Transverse colon (tissue), 3 donors: ENCODE results near the gene ZBTB7B.

Experiments used
- CTCF ChIP-seq, 5 experiments: fragments of 200-600 bp in 3 of 5; fragments of 450-650 bp in 2 of 5; sonication (generic) in 3 of 5; IDR thresholded peaks; 1 replicate in 2 of 5; 2 replicates in 3 of 5; pipeline ENCODE4 v1.5.1; 2016 to 2017; ENCODE audit warnings: antibody characterized with exemption in 5 of 5, inconsistent platforms in 3 of 5, mild to moderate bottlenecking in 2 of 5, moderate library complexity in 1 of 5
- EP300 ChIP-seq: sonication (generic); formaldehyde crosslinking; IDR thresholded peaks from one replicate; pipeline ENCODE4 v1.6.1; 2017; ENCODE audit warnings: antibody characterized with exemption, low read depth
- POLR2A ChIP-seq: fragments of 450-650 bp; IDR thresholded peaks from one replicate; pipeline ENCODE4 v1.6.1; 2016; ENCODE audit warnings: antibody characterized with exemption, mild to moderate bottlenecking, moderate library complexity

GRCh38 chr1:154988058-154988954 lies 14.3 kb upstream of the ZBTB7B start:
- no peak for TF ChIP-seq CTCF (IDR thresholded peaks at IDR 0.05)
- no peak for TF ChIP-seq POLR2A
- no peak for TF ChIP-seq EP300
